ENCODE measurements around the gene SEMA6B. TPM values are rescaled to one million over a fixed set of nuclear protein-coding genes. Genes with fewer than 3 reads are reported as not detected.
A peak's percentile ranks its signal among the peaks of the same experiment; 100 is the strongest.
"Not testable (repeated sequence)": the region's sequence is repeated elsewhere in the genome, so short reads cannot be mapped to it uniquely, and the experiment has no call there.

SEMA6B gene, protein sequence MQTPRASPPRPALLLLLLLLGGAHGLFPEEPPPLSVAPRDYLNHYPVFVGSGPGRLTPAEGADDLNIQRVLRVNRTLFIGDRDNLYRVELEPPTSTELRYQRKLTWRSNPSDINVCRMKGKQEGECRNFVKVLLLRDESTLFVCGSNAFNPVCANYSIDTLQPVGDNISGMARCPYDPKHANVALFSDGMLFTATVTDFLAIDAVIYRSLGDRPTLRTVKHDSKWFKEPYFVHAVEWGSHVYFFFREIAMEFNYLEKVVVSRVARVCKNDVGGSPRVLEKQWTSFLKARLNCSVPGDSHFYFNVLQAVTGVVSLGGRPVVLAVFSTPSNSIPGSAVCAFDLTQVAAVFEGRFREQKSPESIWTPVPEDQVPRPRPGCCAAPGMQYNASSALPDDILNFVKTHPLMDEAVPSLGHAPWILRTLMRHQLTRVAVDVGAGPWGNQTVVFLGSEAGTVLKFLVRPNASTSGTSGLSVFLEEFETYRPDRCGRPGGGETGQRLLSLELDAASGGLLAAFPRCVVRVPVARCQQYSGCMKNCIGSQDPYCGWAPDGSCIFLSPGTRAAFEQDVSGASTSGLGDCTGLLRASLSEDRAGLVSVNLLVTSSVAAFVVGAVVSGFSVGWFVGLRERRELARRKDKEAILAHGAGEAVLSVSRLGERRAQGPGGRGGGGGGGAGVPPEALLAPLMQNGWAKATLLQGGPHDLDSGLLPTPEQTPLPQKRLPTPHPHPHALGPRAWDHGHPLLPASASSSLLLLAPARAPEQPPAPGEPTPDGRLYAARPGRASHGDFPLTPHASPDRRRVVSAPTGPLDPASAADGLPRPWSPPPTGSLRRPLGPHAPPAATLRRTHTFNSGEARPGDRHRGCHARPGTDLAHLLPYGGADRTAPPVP
- 15.0 TPM for total RNA-seq
- long read RNA-seq, partial matches to known transcripts = 13 of 17 reads
- long read RNA-seq, other reads (novel, unspliced or antisense) = 4 of 17 reads

DNA sequence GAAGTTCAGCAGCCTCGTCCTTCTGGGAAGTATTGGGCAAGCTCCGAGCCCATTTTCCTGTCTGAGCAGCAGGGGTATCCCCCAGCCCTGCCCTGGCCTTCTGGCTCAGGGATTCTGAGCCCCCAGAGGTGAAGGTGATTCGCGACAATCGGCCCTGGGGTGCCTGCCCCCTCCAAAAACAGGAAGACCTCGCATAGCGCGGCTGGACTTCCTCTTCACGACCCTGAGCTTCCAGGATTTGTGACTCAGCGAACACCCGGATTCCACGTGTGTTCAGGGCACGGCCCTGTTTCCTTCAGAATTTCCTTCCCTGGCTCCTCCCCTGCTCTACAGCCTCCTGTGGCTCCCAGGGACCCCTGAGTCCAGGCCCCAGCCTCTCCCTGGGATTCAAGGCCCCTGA is at the start of gene SEMA6B:
TSS of gene SEMA6B (minus strand) at position 116 of the 400 bp plus-strand sequence. CDS start 1,227 bp downstream, outside the sequence.
- DNase-seq (peak; percentile 75), ATAC-seq (ENCODE audit: poor library complexity) (peak; percentile 50)
- intact Hi-C loops (cut with DNase I) = no loop called here

DNA sequence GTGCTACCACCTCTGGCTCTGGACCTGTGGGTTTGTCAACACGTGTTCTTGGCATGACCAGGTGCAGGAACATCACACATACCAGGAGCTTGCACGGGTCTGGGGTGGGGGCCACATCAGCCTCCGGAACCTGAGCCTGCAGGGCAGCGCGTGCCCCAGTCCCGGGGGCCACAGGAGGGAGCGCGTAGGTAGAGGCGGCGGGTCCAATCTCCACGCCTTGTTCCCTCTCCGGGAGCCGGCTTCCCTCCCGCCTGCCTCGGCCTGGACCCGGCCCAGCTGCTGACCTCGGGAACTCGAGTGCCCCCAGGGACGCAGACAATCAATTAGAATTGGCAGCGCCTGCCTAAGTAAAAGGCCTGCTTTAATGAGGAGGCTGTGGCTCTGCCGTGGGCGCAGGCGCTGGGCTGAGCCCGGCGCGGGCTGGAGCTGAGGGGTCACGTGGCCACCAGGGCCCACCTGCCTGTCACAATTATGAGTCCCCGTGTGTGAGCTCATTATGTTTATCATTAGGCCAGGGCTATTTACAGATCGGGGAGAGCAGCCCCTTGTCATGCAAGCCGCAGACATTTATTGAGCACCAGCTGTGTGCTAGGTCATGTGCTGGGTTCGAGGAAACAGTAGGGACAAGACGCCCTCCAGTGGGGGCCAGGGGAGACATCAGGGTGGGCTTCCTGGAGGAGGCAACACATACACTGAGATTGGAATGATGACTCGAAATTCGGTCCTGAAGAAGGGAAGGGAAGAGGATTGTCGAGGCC is 47.6 kb upstream of the SEMA6B start:
- ATAC-seq (ENCODE audit: poor library complexity) = peak; percentile 60
- intact Hi-C loops (cut with DNase I) = no loop called here

DNA sequence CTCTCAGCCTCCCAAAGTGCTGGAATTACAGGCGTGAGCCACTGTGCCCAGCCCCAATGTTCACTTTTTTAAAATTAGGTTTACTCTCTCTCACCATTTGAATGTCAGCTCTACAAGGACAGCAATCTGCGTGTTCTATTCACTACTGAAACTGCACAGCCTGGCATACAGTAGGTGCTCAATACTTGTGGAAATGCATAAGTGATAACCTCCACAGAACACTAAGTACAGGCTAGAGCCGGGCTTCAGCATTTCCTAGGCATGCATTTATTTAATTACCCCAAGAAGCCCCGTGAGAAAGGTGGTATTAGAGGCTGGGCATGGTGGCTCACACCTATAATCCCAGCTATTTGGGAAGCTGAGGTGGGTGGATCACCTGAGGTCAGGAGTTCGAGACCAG is 46.7 kb upstream of the SEMA6B start:
- intact Hi-C loops (cut with DNase I) = no loop called here
- no peak for ATAC-seq (ENCODE audit: poor library complexity)
- DNase-seq = no peak

More for the DNA sequence above, 47.6 kb upstream of the SEMA6B start:
- peak; percentile 80 for DNase-seq

DNA sequence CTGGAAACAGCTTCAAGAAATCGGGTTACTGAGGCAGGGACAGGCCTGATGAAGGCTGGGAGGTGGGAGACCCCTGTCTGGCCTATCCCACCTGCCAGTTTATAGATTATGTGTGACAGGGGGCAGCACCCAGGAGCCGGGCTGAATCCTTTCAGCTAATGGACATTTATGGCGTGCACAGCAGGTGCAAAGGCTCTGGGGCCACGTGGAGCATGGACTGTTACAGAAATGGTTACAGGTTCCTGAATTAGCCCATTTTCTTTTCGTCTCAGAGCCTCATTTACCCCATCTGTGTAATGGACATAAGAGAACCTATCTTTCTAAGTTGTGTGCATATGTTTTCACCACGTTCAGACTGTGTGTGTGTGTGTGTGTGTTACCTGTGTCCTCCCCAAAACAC is 45.4 kb upstream of the SEMA6B start:
- DNase-seq (no peak), ATAC-seq (ENCODE audit: poor library complexity) (no peak)
- intact Hi-C loops (cut with DNase I) = no loop called here

DNA sequence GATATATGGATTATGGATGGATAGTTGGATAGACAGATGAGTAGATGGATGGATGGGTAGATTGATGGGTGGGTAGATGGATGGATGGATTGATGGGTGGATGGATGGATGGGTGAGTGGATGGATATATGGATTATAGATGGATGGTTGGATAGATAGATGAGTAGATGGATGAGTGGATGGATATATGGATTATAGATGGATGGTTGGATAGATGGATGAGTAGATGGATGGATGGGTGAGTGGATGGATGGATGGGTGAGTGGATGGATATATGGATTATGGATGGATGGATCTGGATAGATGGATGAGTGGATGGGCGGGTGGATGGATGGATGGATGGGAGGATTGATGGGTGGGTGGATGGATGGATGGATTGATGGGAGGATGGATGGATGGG is 43.4 kb upstream of the SEMA6B start:
- DNase-seq (no peak), ATAC-seq (ENCODE audit: poor library complexity) (no peak)
- intact Hi-C loops (cut with DNase I) = no loop called here

DNA sequence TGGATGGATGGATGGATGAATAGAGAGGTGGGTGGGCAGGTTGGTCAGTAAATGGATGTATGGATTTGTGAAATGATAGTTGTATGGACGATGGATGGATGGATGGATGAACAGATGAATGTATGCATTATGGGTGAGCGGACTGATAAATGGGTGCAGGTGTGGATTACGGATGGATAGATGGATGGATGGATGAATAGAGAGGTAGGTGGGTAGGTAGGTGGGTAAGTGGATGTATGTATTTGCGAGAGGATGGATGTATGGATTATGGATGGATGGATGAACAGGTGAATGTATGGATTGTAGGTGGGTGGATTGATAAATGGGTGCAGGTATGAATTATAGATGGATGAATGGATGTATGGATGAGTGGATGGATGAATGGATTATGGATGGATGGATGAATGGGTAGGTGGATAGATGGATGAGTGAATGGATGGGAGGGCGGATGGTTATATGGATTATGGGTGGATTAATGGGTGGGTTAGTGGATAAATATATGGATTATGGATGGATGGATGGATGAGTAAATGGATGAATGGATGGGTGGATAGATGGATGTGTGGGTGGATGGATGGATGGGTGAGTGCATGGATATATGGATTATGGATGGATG is 42.8 kb upstream of the SEMA6B start:
- no peak for ATAC-seq (ENCODE audit: poor library complexity)
- intact Hi-C loops (cut with DNase I) = no loop called here

DNA sequence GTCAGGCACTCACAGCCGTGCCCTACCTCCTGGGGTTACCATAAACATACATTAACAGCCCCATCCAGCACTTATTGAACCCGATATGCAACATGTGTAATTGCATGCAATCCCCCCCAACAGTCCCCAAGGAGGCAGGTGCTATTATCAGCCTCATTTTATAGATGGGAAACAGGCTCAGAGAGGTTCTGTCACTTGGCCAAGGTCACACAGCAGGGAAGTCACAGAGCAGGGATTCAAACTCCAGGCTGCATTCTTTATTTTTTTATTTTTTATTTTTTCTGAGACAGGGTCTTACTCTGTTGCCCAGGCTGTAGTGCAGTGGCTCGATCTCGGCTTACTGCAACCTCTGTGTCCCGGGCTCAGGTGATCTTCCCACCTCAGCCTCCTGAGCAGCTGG is 41.4 kb upstream of the SEMA6B start:
- DNase-seq (no peak), ATAC-seq (ENCODE audit: poor library complexity) (no peak)
- intact Hi-C loops (cut with DNase I) = no loop called here

More for the DNA sequence above, 42.8 kb upstream of the SEMA6B start:
- no peak for DNase-seq

DNA sequence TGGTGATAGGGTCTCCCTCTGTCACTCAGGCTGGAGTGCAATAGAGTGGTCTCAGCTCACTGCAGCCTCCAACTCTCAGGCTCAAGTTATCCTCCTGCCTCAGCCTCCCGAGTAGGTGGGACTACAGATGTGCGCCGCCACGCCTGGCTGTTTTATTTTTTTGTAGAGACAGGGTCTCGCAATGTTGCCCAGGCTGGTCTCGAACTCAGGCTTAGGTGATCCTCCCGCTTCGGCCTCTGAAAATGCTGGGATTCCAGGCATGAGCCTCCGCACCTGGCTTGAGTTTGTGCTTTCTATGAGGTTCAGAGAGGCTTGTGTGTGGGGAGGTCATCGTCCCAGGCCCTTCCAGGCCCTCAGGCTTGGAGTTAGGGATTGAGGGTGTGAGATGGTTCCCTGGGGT is 40.6 kb upstream of the SEMA6B start:
- intact Hi-C loops (cut with DNase I) = no loop called here
- no peak for DNase-seq
- no peak for ATAC-seq (ENCODE audit: poor library complexity)

DNA sequence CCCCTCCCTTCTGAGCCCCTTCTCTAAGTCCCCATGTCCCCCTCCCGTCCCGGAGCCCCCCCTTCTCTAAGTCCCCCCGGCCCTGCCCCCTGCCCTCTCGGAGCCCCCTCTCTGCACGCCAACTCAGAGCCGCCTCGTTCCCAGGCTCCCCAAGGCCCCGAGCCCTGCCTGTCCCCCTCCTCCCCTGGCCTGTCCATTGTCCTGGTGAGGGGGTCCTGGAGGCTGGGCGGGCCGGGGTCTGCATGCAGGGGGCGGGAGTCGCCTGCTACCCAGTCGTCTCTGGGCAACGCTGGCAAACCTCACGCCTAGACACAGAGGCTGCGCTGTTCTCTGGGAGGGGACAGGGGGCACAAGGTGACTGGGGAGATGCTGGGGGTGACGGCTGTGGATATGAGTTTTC is 39.2 kb upstream of the SEMA6B start:
- intact Hi-C loops (cut with DNase I) = no loop called here
- DNase-seq (no peak), ATAC-seq (ENCODE audit: poor library complexity) (no peak)

DNA sequence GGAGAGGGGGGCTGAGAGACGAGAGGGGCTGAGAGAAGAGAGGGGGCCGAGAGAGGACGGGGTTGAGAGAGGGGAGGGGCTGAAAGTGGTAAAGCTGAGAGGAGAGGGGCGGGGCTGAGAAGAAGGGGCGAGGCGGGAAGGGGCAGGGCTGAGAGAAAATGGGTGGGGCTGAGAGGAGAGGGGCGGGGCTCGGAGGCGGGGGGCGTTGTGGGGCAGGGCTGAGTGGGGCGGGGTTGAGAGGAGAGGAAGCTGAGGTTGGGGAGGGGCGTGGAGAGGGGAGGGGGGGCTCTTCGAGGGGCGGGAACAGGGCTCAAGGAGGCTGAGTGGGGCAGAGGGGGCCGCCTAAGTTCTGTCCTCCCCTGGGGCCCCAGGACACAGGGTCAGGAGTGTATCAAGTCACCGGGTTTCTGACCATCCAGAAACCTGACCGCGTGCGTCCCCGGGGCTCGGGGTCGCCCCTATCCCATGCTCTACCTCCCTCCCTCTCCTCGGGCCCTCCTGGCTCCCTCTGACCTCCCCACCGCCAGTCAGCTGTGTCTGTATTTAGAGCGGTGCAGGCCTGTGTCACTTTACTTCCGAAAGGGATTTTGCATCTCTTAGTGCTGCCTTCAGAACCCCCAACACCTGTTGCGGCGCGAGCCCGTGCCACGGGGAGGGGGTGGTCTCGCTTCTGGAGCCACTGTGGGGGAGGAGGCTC is 38.6 kb upstream of the SEMA6B start:
- DNase-seq (peak; percentile 55), ATAC-seq (ENCODE audit: poor library complexity) (peak; percentile 79)
- intact Hi-C loops (cut with DNase I) = no loop called here

DNA sequence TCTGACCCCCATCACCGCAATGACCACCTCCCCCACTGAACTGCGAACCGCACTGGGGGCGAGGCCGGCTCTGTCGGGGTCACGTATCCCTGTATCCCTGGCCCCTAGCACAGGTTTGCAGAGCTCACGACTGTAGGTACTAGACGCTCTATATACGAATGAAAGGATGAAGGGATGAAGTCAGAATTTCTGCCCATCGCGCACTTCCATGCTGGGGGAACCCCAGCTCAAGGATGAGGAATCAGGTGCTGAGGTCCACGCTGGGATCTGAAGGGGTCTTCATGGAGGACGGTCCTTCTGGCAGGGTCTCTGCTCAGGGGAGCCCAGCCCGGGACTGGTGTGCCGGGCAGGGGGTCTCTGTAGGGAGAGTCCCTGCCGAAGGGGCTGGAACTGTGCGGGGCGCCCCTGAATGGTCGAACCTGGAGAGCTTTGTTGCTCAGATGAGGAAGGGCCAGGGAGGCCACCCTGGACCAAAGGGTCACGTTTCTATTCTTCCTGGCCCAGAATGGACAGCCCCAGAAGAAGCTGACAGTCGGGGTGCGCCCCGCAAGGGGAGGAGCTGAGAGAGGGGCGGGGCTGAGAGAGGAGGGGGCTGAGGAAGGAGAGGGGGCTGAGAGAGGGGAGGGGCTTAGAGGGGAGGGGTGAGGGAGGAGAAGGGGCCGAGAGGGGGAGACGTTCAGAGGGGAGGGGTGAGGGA is 37.9 kb upstream of the SEMA6B start:
- ATAC-seq (ENCODE audit: poor library complexity) = no peak
- intact Hi-C loops (cut with DNase I) = no loop called here
- DNase-seq = no peak

DNA sequence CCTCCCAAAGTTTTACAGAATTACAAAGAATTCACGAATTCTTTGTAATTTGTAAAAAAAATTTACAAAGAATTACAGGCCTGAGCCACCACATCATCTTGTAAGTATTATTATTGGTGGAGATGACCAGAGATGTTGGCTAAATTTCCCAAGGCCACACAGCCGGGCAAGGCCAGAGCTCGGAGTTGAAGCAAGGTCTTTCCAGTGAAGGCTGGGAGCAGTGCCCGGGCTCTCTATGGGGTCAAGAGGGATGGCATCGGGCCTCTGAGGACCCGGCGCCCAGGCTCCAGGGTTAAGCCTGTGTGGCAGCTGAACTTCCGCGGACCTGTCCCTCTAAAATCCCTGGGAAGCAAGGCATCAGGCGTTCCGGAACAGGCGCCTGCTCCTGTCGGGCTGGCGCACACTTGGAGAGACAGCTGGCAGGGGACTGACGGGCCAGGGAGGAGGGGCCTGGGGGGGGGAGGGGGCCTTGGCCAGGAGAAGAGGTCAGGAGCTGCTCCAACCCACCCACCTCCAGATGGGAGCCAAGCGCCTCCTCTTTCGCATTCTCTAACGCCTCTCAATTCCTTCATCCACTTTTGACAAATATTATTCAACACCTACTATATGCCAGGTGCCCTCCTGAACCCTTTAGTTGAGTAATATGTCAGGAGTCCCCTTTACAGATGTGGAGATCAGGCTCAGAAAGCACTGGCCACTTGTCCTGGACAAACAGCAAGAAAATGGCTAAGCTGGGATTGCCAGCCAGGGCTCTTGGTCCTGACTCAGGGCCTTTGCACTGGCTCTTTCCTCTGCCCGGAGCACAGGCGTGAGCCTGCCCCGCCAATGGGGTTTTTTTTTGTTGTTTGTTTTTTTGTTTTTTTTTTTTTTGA is 36.8 kb upstream of the SEMA6B start:
- DNase-seq = no peak
- intact Hi-C loops (cut with DNase I) = no loop called here
- no peak for ATAC-seq (ENCODE audit: poor library complexity)

DNA sequence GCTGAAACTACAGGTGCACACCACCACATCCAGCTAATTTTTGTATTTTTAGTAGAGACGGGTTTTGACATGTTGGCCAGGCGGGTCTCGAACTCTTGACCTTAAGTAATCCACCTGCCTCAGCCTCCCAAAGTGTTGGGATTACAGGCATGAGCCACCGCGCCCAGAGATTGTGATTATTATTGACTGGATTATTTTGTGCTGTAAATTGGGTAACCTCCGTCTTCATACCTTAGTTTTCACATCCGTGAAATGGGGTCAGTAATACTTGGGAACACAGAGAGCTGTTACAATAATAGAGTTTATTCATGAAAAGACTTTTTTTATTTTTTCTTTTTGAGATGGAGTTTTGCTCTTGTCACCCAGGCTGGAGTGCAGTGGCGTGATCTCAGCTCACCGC is 35.7 kb upstream of the SEMA6B start:
- intact Hi-C loops (cut with DNase I); ATAC-seq (ENCODE audit: poor library complexity); DNase-seq: not testable (repeated sequence)

DNA sequence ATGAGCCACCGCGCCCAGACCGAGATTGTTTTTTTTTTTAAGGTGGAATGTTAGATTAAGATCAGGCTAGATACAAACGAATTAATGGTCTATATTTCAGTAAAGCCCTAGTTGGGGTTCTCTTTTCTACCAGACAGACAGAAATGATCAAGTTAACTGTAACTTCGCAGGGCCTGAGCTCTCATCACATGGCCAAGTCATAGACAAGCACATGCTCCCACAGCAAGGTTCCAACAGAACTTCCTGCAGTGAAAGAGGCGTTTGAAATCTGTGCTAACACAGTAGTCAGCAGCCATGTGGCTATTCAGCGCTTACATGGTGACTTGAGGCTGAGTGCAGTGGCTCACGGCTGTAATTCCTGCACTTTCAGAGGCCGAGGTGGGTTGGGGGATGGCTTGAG is 34.7 kb upstream of the SEMA6B start:
- ATAC-seq (ENCODE audit: poor library complexity) (no peak), DNase-seq (no peak)
- intact Hi-C loops (cut with DNase I) = no loop called here

DNA sequence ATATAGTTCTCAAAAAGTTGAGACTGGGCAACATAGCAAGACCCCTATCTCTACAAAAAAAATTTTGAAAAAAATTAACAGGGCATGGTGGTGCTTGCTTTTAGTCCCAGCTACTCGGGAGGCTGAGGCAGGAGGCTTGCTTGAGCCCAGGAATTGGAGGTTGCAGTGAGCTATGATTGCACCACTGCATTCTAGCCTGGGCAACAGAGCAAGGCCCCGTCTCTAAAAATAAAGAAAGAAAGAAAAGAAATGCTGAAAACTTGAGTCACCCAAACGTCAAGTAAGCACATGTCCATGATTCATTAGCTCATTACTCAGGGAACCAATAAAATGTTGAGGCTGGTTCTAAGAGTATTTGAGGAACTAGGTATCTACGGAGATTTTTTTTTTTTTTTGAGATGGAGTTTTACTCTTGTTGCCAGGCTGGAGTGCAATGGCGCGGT is 33.9 kb upstream of the SEMA6B start:
- DNase-seq (no peak), ATAC-seq (ENCODE audit: poor library complexity) (no peak)
- intact Hi-C loops (cut with DNase I) = no loop called here

DNA sequence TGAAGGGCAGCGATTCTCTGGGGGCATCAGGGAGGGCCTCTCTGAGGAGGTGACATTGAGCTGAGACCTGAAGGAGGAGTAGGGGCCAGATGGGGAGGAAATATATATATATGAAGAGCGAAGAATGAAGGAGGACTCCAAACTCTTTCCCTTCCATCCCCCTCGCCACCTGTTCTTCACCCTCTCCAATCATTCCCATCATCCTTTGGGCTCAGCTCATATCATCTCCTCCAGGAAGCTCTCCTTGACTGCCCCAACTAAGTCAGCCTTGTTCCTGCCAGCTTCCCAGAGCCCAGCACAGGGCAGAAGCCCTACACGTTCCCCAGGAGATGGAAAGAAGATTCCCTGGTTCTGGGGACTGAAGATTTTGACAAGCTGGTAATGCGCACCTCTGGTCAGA is 33.0 kb upstream of the SEMA6B start:
- ATAC-seq (ENCODE audit: poor library complexity) = no peak
- intact Hi-C loops (cut with DNase I) = no loop called here
- DNase-seq = no peak
